ENCODE measurements around the gene HNF1B.

HNF1B gene

GRCh38 chr17:37671824-37672547 lies 72.9 kb downstream of the HNF1B start:
- DNase-seq (ENCODE audit: low read depth, low spot score): no peak

GRCh38 chr17:37671028-37671823 lies 73.6 kb downstream of the HNF1B start:
- DNase-seq (ENCODE audit: low read depth, low spot score): no peak

GRCh38 chr17:37667039-37667438 lies 77.8 kb downstream of the HNF1B start:
- no peak for DNase-seq (ENCODE audit: low read depth, low spot score)

GRCh38 chr17:37664214-37664613 lies 80.6 kb downstream of the HNF1B start:
- DNase-seq (ENCODE audit: low read depth, low spot score): no peak

GRCh38 chr17:37662353-37662752 lies 82.5 kb downstream of the HNF1B start:
- no peak for DNase-seq (ENCODE audit: low read depth, low spot score)

DNA sequence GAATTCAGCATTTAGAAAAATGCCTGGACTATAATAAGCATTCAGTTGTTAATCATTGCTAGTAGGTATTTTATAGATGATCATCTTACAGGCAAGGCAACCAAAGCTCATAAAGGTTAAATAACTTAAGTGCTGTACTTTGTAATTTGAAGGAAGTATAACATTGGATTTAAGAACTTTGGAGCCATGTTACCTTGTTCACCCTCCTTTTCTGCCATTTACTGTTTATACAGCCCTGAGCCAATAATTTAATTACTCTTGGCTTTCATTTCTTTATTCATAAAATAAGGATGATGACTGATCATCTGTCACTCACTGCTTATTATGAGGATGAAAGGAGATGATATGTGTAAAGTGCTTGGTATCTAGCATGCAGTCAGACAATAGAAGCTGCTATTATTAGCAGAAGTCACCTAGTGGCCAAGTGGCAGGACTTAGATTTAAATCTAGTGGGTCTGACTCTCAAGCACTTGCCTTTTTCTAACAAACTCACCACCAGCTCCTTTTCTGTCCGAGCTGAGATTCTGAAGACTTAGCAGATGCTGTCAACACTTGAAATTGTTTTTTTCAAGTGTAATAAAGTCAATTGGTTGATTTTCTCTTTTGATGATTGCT lies 83.4 kb downstream of the HNF1B start:
- DNase-seq (ENCODE audit: low read depth, low spot score): no peak

GRCh38 chr17:37659925-37660324 lies 84.9 kb downstream of the HNF1B start:
- no peak for DNase-seq (ENCODE audit: low read depth, low spot score)

GRCh38 chr17:37657202-37657601 lies 87.7 kb downstream of the HNF1B start:
- no peak for DNase-seq (ENCODE audit: low read depth, low spot score)

GRCh38 chr17:37651849-37652248 lies 93.0 kb downstream of the HNF1B start:
- DNase-seq (ENCODE audit: low read depth, low spot score): no peak

- no peak for DNase-seq (ENCODE audit: low read depth, low spot score)
These were observed 94.3 kb downstream of the HNF1B start for GRCh38 chr17:37650419-37651003.

- DNase-seq (ENCODE audit: low read depth, low spot score): no peak
These were observed 96.3 kb downstream of the HNF1B start for GRCh38 chr17:37648555-37648954.

GRCh38 chr17:37647856-37648255 lies 97.0 kb downstream of the HNF1B start:
- DNase-seq (ENCODE audit: low read depth, low spot score): no peak

- no peak for DNase-seq (ENCODE audit: low read depth, low spot score)
These were observed 101.0 kb downstream of the HNF1B start for GRCh38 chr17:37643869-37644268.

DNA sequence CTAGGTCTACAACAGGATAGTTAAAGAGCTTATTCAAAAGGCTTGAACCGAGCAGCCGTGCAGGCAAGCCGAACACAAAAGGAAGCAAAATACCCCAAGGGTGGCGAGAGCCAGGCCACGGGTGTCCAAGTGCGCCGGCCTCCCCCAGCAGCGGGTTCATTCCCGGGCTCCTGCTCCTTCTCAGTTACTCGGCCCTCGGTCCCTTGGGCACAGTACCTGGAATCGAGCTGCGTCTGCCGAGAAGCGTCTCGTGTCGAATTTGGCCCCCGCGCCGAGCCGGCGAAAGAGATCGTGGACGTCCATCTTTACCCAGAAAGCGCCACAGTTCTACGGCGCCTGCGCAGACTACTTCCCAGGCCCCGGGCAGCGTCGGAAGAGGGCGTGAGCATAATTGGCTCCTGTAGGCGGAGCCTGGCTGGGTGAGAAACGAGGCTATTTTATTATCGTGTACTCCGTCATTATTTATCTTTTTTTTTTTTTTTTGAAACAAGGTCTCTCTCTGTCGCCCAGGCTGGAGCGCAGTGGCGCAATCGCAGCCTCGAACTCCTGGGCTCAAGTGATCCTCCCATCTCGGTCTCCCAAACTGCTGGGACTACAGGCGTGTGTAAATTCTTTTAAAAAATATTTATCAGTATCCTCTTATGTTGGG lies 101.6 kb downstream of the HNF1B start, which contains the start of gene DDX52:
TSS of gene DDX52 (minus strand) at position 329 of the 649 bp plus-strand sequence. CDS start at position 303, 26 bp downstream.
- peak; percentile 76 for DNase-seq (ENCODE audit: low read depth, low spot score)

- DNase-seq (ENCODE audit: low read depth, low spot score): no peak
These were observed 102.2 kb downstream of the HNF1B start for GRCh38 chr17:37642681-37643080.

GRCh38 chr17:37640015-37640414 lies 104.8 kb downstream of the HNF1B start:
- no peak for DNase-seq (ENCODE audit: low read depth, low spot score)

DNA sequence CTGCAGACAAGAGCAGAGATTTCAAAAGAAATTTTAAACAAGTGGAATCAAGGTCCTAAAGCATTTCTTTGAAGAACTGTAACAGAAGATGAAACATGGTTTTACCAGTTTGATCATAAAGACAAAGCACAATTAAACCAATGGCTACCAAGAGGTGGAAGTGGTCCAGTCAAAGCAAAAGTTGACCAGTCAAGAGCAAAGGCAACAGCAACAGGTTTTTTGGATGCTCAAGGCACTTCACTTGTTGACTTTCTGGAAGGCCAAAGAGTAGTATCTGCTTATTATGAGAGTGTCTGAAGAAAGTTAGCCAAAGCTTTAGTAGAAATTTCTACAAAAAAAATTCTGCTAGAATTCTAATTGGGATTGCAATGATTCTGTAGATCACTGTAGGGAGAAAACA lies 106.9 kb downstream of the HNF1B start:
- DNase-seq (ENCODE audit: low read depth, low spot score): no peak
